Cardiac muscle cell (in vitro differentiated cells and primary cell): Measurements from ENCODE around the gene INSIG1. TPM values are rescaled to one million over a fixed set of nuclear protein-coding genes. Genes with fewer than 3 reads are reported as not detected.

Source experiments
- DNase-seq, 2 donors: peaks; one replicate each; pipeline versions ENCODE4 v3.0.0 to v3.0.0-alpha.2; 2010 to 2017; ENCODE audit warnings: low read depth in 1 of 2, low spot score in 1 of 2
- H3K27ac ChIP-seq: fragments of 200-600 bp; sonication (generic); 2 replicates; pipeline ENCODE4 v1.5.1; 2016
- H3K27me3 ChIP-seq: fragments of 200-600 bp; sonication (generic); 2 replicates; pipeline ENCODE4 v1.6.0; 2016; ENCODE audit warnings: control low read depth
- H3K36me3 ChIP-seq: fragments of 200-600 bp; sonication (generic); 2 replicates; pipeline ENCODE4 v1.5.1; 2016; ENCODE audit warnings: control low read depth
- H3K4me1 ChIP-seq: fragments of 200-600 bp; sonication (generic); 2 replicates; pipeline ENCODE4 v1.8.1; 2017; ENCODE audit warnings: low read depth, mild to moderate bottlenecking, mixed run types
- H3K4me3 ChIP-seq: fragments of 200-600 bp; sonication (generic); 2 replicates; pipeline ENCODE4 v1.5.1; 2016; ENCODE audit warnings: mild to moderate bottlenecking
- H3K9me3 ChIP-seq: fragments of 200-600 bp; sonication (generic); 2 replicates; pipeline ENCODE4 v1.5.1; 2017; ENCODE audit warnings: low read depth, mild to moderate bottlenecking, control low read depth
- polyA plus RNA-seq: library from polyadenylated mRNA; unstranded; fragments of >200 nt; fragmentation: Nextera tagmentation; extraction: Ambion mirVana; gene quantifications from 2 replicates; pipeline ENCODE4 v1.2.1, GENCODE V29; 2016
- total RNA-seq: library from RNA; depleted of rRNA; stranded (reverse); fragments of >200 nt; gene quantifications from 2 replicates; pipeline ENCODE4 v1.2.3, GENCODE V29; 2016
- TF ChIP-seq, protein P1 (sequence below): IDR thresholded peaks from 2 replicates; pipeline ENCODE4 v1.5.1; 2012; ENCODE audit warnings: low read depth, mild to moderate bottlenecking, low read length

Gene INSIG1
- total and polyA plus RNA-seq, 2 experiments from 2014 or later: 76.3 to 103 TPM

DNA sequence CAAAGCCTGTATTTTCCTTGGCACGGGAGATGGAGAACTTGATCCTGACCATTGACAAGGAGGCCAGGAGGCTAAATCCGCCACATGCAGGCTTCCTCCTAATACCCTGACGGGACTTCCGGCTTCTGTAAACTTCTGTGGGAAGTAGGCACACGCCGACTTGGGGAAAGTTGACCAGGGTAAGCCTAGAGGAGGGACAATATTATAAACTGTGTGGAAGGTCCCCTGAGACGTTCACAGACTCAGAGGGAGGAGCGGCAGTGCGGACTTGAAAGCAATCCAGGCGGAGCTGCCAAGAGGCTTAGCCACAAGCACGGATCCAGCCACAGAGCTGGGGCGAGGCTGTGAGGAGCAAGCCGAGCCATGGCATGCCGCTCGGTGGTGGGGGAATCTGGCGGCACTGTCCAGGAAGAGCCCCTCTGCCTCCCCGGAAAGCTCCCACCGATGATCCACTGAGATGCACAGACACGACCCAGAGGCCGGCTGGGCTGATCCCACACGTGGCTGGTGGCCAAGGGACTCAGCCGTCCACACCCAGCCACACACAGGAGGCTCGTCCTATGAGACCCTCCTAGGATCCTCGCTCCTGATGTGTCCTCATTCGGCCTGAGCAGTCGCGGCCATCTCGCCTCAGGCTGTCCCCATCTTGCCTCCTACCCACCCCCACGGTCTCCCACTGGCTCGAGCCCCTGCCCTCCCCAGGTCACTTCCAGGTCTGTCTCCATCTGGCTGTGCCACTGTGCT is 40.0 kb upstream of the INSIG1 start:
- Histone ChIP-seq H3K4me1 (no peaks in the 10 kb centered on the region), H3K4me3 (no peak overlapping the region), H3K27me3 (no peaks in the 10 kb centered on the region), H3K9me3 (no peaks in the 10 kb centered on the region), H3K27ac (no peak overlapping the region), H3K36me3 (no peaks in the 10 kb centered on the region)
- DNase-seq: peak in 1 of 2 donors; percentile 77
- TF ChIP-seq, protein P1, sequence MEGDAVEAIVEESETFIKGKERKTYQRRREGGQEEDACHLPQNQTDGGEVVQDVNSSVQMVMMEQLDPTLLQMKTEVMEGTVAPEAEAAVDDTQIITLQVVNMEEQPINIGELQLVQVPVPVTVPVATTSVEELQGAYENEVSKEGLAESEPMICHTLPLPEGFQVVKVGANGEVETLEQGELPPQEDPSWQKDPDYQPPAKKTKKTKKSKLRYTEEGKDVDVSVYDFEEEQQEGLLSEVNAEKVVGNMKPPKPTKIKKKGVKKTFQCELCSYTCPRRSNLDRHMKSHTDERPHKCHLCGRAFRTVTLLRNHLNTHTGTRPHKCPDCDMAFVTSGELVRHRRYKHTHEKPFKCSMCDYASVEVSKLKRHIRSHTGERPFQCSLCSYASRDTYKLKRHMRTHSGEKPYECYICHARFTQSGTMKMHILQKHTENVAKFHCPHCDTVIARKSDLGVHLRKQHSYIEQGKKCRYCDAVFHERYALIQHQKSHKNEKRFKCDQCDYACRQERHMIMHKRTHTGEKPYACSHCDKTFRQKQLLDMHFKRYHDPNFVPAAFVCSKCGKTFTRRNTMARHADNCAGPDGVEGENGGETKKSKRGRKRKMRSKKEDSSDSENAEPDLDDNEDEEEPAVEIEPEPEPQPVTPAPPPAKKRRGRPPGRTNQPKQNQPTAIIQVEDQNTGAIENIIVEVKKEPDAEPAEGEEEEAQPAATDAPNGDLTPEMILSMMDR: no peak

DNA sequence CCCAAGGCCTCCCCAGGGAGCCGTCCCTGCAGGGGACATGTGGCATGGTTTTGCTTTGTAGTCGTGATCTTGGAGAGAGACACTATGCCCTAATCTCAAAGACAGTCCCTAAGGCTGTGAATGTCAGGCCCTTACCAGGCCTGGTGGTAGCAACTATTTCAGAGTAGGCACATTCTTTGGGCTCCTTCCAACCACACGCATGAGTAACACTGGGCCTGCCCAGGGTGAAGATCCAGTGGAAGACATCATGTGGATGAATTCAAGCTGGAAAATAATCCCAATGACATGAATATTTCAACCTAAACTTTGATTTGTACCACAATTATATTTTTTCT is 39.5 kb upstream of the INSIG1 start:
- Histone ChIP-seq H3K27ac (no peak overlapping the region), H3K27me3 (no peaks in the 10 kb centered on the region)

DNA sequence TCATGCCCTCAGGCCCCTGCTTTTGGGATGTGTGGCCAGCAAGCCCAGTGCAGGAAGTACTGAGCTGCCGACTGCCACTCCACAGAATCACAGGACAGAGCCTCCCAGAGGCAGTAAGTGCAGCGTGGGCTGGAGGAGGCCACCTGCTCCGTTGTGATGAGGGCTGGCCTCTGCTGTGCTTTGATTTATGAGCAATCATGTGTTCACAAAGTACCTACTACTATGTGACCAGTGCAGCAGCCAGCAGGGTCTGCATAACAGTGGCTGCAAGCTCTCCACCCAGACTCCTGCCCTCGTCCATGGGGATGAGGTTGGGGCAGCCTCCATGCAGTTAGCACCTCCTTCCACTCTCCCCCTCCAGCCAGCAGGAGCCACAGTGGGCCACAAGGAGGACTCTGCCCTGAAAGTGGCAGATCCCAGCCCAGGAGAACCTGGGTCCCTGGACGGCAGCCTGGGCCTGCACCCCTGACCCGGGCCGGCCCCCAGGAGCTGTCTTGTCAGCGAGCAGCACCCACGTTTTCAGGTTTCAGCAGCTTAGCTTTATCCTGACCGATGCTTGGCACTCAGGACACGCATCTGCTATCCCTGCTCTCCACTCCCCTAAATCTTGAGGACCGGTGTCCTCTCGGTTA is 37.7 kb upstream of the INSIG1 start:
- H3K4me3 ChIP-seq: no peak overlapping the region
- TF ChIP-seq, protein P1: no peak
- H3K9me3 ChIP-seq: no peaks in the 10 kb centered on the region
- H3K27ac ChIP-seq: no peak overlapping the region
- no peak for DNase-seq
- H3K4me1 ChIP-seq: no peaks in the 10 kb centered on the region
- no peaks in the 10 kb centered on the region for H3K36me3 ChIP-seq
- H3K27me3 ChIP-seq: no peaks in the 10 kb centered on the region

More for the DNA sequence above, 39.5 kb upstream of the INSIG1 start:
- H3K4me3 ChIP-seq: no peak overlapping the region
- no peaks in the 10 kb centered on the region for H3K9me3 ChIP-seq
- DNase-seq: peak in 1 of 2 donors; percentile 81
- TF ChIP-seq, protein P1: no peak
- no peaks in the 10 kb centered on the region for H3K4me1 ChIP-seq
- no peaks in the 10 kb centered on the region for H3K36me3 ChIP-seq

DNA sequence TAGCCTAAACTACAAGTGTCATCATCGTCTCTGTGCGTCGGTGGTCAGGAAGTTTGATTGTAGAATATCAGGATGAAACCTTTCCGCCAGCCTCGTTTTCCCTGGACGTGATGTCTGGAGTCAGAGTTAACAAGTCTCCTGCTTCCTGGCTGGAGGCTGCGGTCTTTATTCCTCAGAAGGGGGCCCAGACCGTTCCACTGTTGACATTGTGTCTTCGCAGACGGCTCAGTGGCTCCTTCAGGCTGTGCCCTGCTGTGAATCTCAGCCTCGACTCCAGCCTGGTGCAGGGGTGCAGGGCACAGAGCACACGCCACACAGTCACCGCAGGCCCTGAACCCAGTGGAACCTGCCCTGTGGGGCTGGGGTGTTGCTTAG is 37.2 kb upstream of the INSIG1 start:
- no peaks in the 10 kb centered on the region for H3K36me3 ChIP-seq
- DNase-seq: no peak
- TF ChIP-seq, protein P1: no peak
- no peaks in the 10 kb centered on the region for H3K9me3 ChIP-seq
- H3K4me1 ChIP-seq: no peaks in the 10 kb centered on the region
- H3K27ac ChIP-seq: no peak overlapping the region
- no peak overlapping the region for H3K4me3 ChIP-seq
- H3K27me3 ChIP-seq: no peaks in the 10 kb centered on the region

DNA sequence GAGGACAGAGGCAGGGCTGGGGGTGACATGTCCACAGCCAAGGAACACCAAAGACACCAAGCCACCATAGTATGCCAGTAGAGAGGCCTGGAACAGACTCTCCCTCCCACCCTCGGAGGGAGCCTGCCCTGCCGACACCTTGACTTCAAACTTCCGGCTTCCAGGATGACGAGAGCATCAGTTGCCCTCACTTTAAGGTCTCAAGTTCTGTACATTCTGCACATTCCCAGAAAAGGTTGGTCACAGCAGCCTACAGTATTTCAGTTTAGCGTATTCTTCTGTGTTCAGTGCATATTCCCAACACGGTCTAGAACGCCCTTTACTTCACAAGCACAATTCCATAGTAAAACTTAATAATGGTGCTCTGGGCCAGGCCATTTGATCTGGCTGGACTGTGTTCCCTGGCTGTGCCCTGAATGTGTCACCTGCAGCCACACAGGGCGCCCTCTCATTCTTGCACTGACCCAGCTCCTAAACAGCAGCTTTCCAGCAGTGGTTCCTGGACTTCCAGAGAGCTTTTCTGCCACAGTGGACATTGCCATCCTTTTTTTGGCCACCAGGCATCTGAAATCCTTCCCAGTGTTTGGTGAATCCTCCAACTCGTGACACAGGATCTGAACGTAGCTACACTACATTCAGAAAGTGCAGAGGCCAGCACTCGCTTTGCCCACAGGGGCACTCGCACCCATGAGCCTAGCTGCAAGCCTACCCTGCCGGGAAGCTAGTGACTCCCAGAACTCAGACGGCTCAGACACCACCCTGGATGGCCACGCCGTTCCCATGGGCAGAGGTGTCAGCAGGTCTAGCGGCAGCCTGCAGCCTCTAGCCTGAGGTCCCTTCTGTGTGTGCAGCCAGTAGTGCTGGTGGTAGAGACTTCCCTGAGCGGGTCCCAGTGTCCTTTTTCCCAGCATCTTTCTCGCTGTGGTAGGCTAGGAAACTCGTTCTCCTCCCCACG is 36.4 kb upstream of the INSIG1 start:
- Histone ChIP-seq H3K36me3 (no peaks in the 10 kb centered on the region), H3K4me1 (no peaks in the 10 kb centered on the region), H3K27me3 (no peaks in the 10 kb centered on the region), H3K4me3 (no peak overlapping the region), H3K9me3 (no peaks in the 10 kb centered on the region), H3K27ac (no peak overlapping the region)
- TF ChIP-seq, protein P1: no peak
- DNase-seq: no peak
